Right ventricle myocardium inferior (tissue), 1 donor: ENCODE measurements around the gene TPRKB. TPM values are rescaled to one million over a fixed set of nuclear protein-coding genes. Genes with fewer than 3 reads are reported as not detected.
"Not testable (repeated sequence)": the region's sequence is repeated elsewhere in the genome, so short reads cannot be mapped to it uniquely, and the experiment has no call there.

ENCODE experiments used
- ATAC-seq: fragments of 200-7000 bp; cut with Tn5 transposase; one replicate; pipeline ENCODE4 v1.9.1; 2020; ENCODE audit warnings: mild to moderate bottlenecking, moderate library complexity
- DNase-seq: peaks from one replicate; pipeline ENCODE4 v3.0.0; 2021; ENCODE audit errors: missing footprints
- intact Hi-C: fragments of 100-400 bp; cut with DNase I; formaldehyde crosslinking; loops from one replicate; pipeline ENCODE4 v1.11.0; 2022
- total RNA-seq: library from RNA; stranded (reverse); fragmentation: NEBNext Ultra II Directional; extraction: Animal tissue kit (Norgen Biotek cat#: 25700); gene quantifications from one replicate; pipeline ENCODE4 v1.2.1, GENCODE V29; 2021
- donor health status: DM: no; HTN: yes; CAD: no; lungs with severe emphysema.

TPRKB gene
- total RNA-seq, 1 donor from 2014 or later: 45.9 TPM

GRCh38 chr2:73684325-73684724 is 52.8 kb downstream of the TPRKB start:
- not testable (repeated sequence) for ATAC-seq, DNase-seq
- intact Hi-C loops: loop anchor here (10.0 kb wide), 1 partner anchor 650 kb away; no protein-coding TSS in a partner anchor

- peak; percentile 33 for ATAC-seq
- intact Hi-C loops: loop anchor here (10.0 kb wide), 1 partner anchor 655 kb away; no protein-coding TSS in a partner anchor
- DNase-seq: not testable (repeated sequence)
These were observed 57.1 kb downstream of the TPRKB start for GRCh38 chr2:73679951-73680571.

Other genes starting within 250 kb of the TPRKB start
- gene NAT8, start 94.9 kb downstream of the TPRKB start, total RNA-seq: not detected
- gene DUSP11, start 42.8 kb upstream of the TPRKB start, total RNA-seq: 10.6 TPM
- gene C2orf78, start 46.8 kb upstream of the TPRKB start, total RNA-seq: not detected
- gene STAMBP, start 91.6 kb upstream of the TPRKB start, total RNA-seq: 27.8 TPM
- gene ACTG2, start 155.7 kb upstream of the TPRKB start, total RNA-seq: 1.9 TPM
- 17.9 TPM for gene DGUOK, start 189.5 kb upstream of the TPRKB start, total RNA-seq
- 2.6 TPM for gene TET3, start 247.6 kb upstream of the TPRKB start, total RNA-seq